Stimulated activated CD4-positive, alpha-beta T cell treated with anti-CD3 and anti-CD28 coated beads, TNF-alpha, amount 100 ng/mL, for 4 hours (primary cell): ENCODE results near the gene ZFAND4.
"Not testable (repeated sequence)": the region's sequence is repeated elsewhere in the genome, so short reads cannot be mapped to it uniquely, and the experiment has no call there.

Experiments
- DNase-seq, 3 experiments: peaks; one replicate each; pipeline ENCODE4 v3.0.0-alpha.2; 2020; ENCODE audit warnings: low read depth in 3 of 3

The ZFAND4 gene

GRCh38 chr10:45672181-45673073 is at the start of gene ZFAND4:
Gene ZFAND4 (minus strand): TSS chr10:45672772. CDS start chr10:45663725, 9,047 bp downstream.
- peak; percentile 80 to 89 (median 83) for DNase-seq

- not testable (repeated sequence) for DNase-seq
These were observed 48.9 kb upstream of the ZFAND4 start for GRCh38 chr10:45721503-45721902.

GRCh38 chr10:45717642-45718041 is 45.1 kb upstream of the ZFAND4 start:
- not testable (repeated sequence) for DNase-seq

- DNase-seq, result not testable (repeated sequence)
These were observed 44.5 kb upstream of the ZFAND4 start for GRCh38 chr10:45717053-45717452.

- DNase-seq, result not testable (repeated sequence)
These were observed 38.7 kb upstream of the ZFAND4 start for GRCh38 chr10:45711223-45711622.

- not testable (repeated sequence) for DNase-seq
These were observed 37.7 kb upstream of the ZFAND4 start for GRCh38 chr10:45710200-45710796.

GRCh38 chr10:45678467-45678866 is 5.9 kb upstream of the ZFAND4 start:
- DNase-seq, result not testable (repeated sequence)

- no peak for DNase-seq
These were observed 2.8 kb upstream of the ZFAND4 start for GRCh38 chr10:45675388-45675787.

- no peak for DNase-seq
These were observed 589 bp upstream of the ZFAND4 start for GRCh38 chr10:45673074-45673648.

- not testable (repeated sequence) for DNase-seq
These were observed 1.3 kb downstream of the ZFAND4 start for GRCh38 chr10:45671300-45671699.

GRCh38 chr10:45669897-45670296 is 2.7 kb downstream of the ZFAND4 start:
- DNase-seq, result not testable (repeated sequence)

GRCh38 chr10:45660876-45661411 is 11.6 kb downstream of the ZFAND4 start:
- DNase-seq, result no peak

GRCh38 chr10:45657033-45657926 is 15.3 kb downstream of the ZFAND4 start:
- no peak for DNase-seq

GRCh38 chr10:45655219-45655618 is 17.4 kb downstream of the ZFAND4 start:
- no peak for DNase-seq

GRCh38 chr10:45654753-45655141 is 17.8 kb downstream of the ZFAND4 start:
- not testable (repeated sequence) for DNase-seq

- no peak for DNase-seq
These were observed 19.1 kb downstream of the ZFAND4 start for GRCh38 chr10:45653454-45653853.

GRCh38 chr10:45652511-45652910 is 20.1 kb downstream of the ZFAND4 start:
- no peak for DNase-seq

GRCh38 chr10:45649296-45649695 is 23.3 kb downstream of the ZFAND4 start:
- no peak for DNase-seq

GRCh38 chr10:45647118-45647517 is 25.5 kb downstream of the ZFAND4 start:
- no peak for DNase-seq

GRCh38 chr10:45646384-45647050 is 26.1 kb downstream of the ZFAND4 start:
- no peak for DNase-seq

- no peak for DNase-seq
These were observed 28.0 kb downstream of the ZFAND4 start for GRCh38 chr10:45644527-45644926.
